Activated CD8-positive, alpha-beta T cell treated with anti-CD3 and anti-CD28 coated beads for 36 hours (primary cell): ENCODE measurements around the gene ABCC9. TPM values are rescaled to one million over a fixed set of nuclear protein-coding genes. Genes with fewer than 3 reads are reported as not detected.

Experiments used
- ATAC-seq: fragments of 200-7000 bp; cut with Tn5 transposase; one replicate; pipeline ENCODE4 v1.10.0; 2021; ENCODE audit warnings: mild to moderate bottlenecking, moderate library complexity
- CTCF ChIA-PET: fragments of 350-600 bp; sonication (Branson Sonifier 250); formaldehyde crosslinking; loops from one replicate; lab custom pipeline; 2021; ENCODE audit warnings: antibody characterized with exemption; lab: Charles Lee
- POLR2A ChIA-PET: fragments of 350-600 bp; sonication (Branson Sonifier 250); formaldehyde crosslinking; loops from one replicate; lab custom pipeline; 2021; ENCODE audit warnings: antibody characterized with exemption; lab: Charles Lee
- DNase-seq: peaks from one replicate; pipeline ENCODE4 v3.0.0-alpha.2; 2020
- H3K27ac Mint-ChIP-seq: one replicate; pipeline ENCODE4 v1.8.0; 2021; ENCODE audit warnings: mild to moderate bottlenecking, mixed read lengths
- H3K27me3 Mint-ChIP-seq: one replicate; pipeline ENCODE4 v1.8.0; 2021; ENCODE audit warnings: mixed read lengths
- H3K36me3 Mint-ChIP-seq: one replicate; pipeline ENCODE4 v1.8.0; 2021; ENCODE audit warnings: low read depth, mixed read lengths
- H3K4me1 Mint-ChIP-seq: one replicate; pipeline ENCODE4 v1.8.0; 2021; ENCODE audit warnings: low read depth, mixed read lengths
- H3K4me3 Mint-ChIP-seq: one replicate; pipeline ENCODE4 v1.8.0; 2021; ENCODE audit warnings: mild to moderate bottlenecking, moderate library complexity, mixed read lengths
- H3K9me3 Mint-ChIP-seq: one replicate; pipeline ENCODE4 v1.8.0; 2021; ENCODE audit warnings: mixed read lengths
- CTCF ChIP-seq: fragments of 200-600 bp; IDR thresholded peaks from one replicate; pipeline ENCODE4 v1.8.0; 2022; ENCODE audit warnings: antibody characterized with exemption, mild to moderate bottlenecking
- intact Hi-C: fragments of 100-400 bp; cut with micrococcal nuclease; formaldehyde crosslinking; loops from one replicate; pipeline ENCODE4 v1.10.0; 2022
- total RNA-seq, 2 experiments: library from RNA; stranded (reverse); gene quantifications; one replicate each; pipeline ENCODE4 v1.2.3, GENCODE V29; 2021

The ABCC9 gene
- total RNA-seq, 2 experiments from 2014 or later: not detected

- Mint-ChIP-seq H3K36me3 (no peaks in the 10 kb centered on the region), H3K4me1 (no peaks in the 10 kb centered on the region), H3K27ac (no peak overlapping the region), H3K4me3 (no peak overlapping the region), H3K27me3 (peaks cover 4% of the 10 kb centered on the region), H3K9me3 (no peaks in the 10 kb centered on the region)
- no peak for TF ChIP-seq CTCF
- no peak for DNase-seq
- no peak for ATAC-seq
- CTCF ChIA-PET: no interaction called here
- intact Hi-C loops: no loop called here
- POLR2A ChIA-PET: no interaction called here
These were observed 122.0 kb downstream of the ABCC9 start for GRCh38 chr12:21819236-21819635.

- H3K9me3 Mint-ChIP-seq: no peaks in the 10 kb centered on the region
- ChIA-PET CTCF (no interaction called here), POLR2A (no interaction called here)
- no peak overlapping the region for H3K4me3 Mint-ChIP-seq
- DNase-seq (no peak), ATAC-seq (no peak)
- intact Hi-C loops: no loop called here
- H3K27me3 Mint-ChIP-seq: peaks cover 4% of the 10 kb centered on the region
- H3K36me3 Mint-ChIP-seq: no peaks in the 10 kb centered on the region
- TF ChIP-seq CTCF: no peak
- no peaks in the 10 kb centered on the region for H3K4me1 Mint-ChIP-seq
- no peak overlapping the region for H3K27ac Mint-ChIP-seq
These were observed 122.6 kb downstream of the ABCC9 start for GRCh38 chr12:21818627-21819026.

- no peaks in the 10 kb centered on the region for H3K4me1 Mint-ChIP-seq
- no peaks in the 10 kb centered on the region for H3K9me3 Mint-ChIP-seq
- ChIA-PET CTCF (no interaction called here), POLR2A (no interaction called here)
- TF ChIP-seq CTCF: no peak
- no peak overlapping the region for H3K4me3 Mint-ChIP-seq
- no peak overlapping the region for H3K27ac Mint-ChIP-seq
- no peaks in the 10 kb centered on the region for H3K36me3 Mint-ChIP-seq
- DNase-seq (no peak), ATAC-seq (no peak)
- H3K27me3 Mint-ChIP-seq: peaks cover 4% of the 10 kb centered on the region
- intact Hi-C loops: no loop called here
These were observed 125.7 kb downstream of the ABCC9 start for GRCh38 chr12:21815306-21816062.

GRCh38 chr12:21814814-21815213 is 126.4 kb downstream of the ABCC9 start:
- H3K4me3 Mint-ChIP-seq: no peak overlapping the region
- no peak overlapping the region for H3K27ac Mint-ChIP-seq
- no peak for TF ChIP-seq CTCF
- H3K4me1 Mint-ChIP-seq: no peaks in the 10 kb centered on the region
- ATAC-seq (no peak), DNase-seq (no peak)
- H3K9me3 Mint-ChIP-seq: peaks cover 2% of the 10 kb centered on the region
- intact Hi-C loops: no loop called here
- H3K36me3 Mint-ChIP-seq: no peaks in the 10 kb centered on the region
- ChIA-PET POLR2A (interaction anchor here (0.6 kb wide), 1 partner anchor 44 kb away, joined by 3 read pairs; no protein-coding TSS in a partner anchor), CTCF (no interaction called here)
- H3K27me3 Mint-ChIP-seq: peaks cover 4% of the 10 kb centered on the region

GRCh38 chr12:21814327-21814726 is 126.9 kb downstream of the ABCC9 start:
- TF ChIP-seq CTCF: no peak
- Mint-ChIP-seq H3K27ac (no peak overlapping the region), H3K9me3 (peaks cover 2% of the 10 kb centered on the region), H3K36me3 (no peaks in the 10 kb centered on the region), H3K27me3 (peaks cover 4% of the 10 kb centered on the region), H3K4me3 (no peak overlapping the region), H3K4me1 (no peaks in the 10 kb centered on the region)
- intact Hi-C loops: no loop called here
- POLR2A ChIA-PET: interaction anchor here (0.6 kb wide), 1 partner anchor 44 kb away, joined by 3 read pairs; no protein-coding TSS in a partner anchor
- DNase-seq (no peak), ATAC-seq (no peak)
- CTCF ChIA-PET: no interaction called here
